SK-N-SH (cell line): Measurements from ENCODE around the gene ASXL2. TPM values are rescaled to one million over a fixed set of nuclear protein-coding genes. Genes with fewer than 3 reads are reported as not detected.
"Not testable (repeated sequence)": the region's sequence is repeated elsewhere in the genome, so short reads cannot be mapped to it uniquely, and the experiment has no call there.

Source experiments
- CTCF ChIA-PET: fragments of 300-600, 350-600 bp; formaldehyde crosslinking; extraction: SDS; loops from one replicate; lab custom pipeline; 2021; lab: Yijun Ruan, JAX
- POLR2A ChIA-PET: fragments of 350-600 bp; sonication (Branson Sonifier 250); formaldehyde crosslinking; extraction: SDS; loops from one replicate; lab custom pipeline; 2020; ENCODE audit warnings: antibody characterized with exemption, inconsistent platforms; lab: Yijun Ruan, JAX
- DNase-seq: peaks from one replicate; pipeline ENCODE4 v3.0.0; 2012
- H2AFZ ChIP-seq: fragments of 200-600 bp; sonication (generic); 2 replicates; pipeline ENCODE4 v1.8.1; 2016; ENCODE audit warnings: antibody characterized with exemption, mild to moderate bottlenecking, low read depth
- H3F3A ChIP-seq: fragments of 200-600 bp; sonication (generic); replicated peaks from 2 replicates; pipeline ENCODE3; 2016; ENCODE audit warnings: antibody characterized with exemption, mild to moderate bottlenecking; ENCODE audit not compliant: insufficient read depth
- H3K27ac ChIP-seq, 2 experiments: fragments of 200-500 bp in 1 of 2; fragments of 200-600 bp in 1 of 2; sonication (Bioruptor generic) in 1 of 2; sonication (generic), shearing (Covaris generic) in 1 of 2; 2 replicates each; pipeline versions ENCODE4 v1.5.1 to v1.6.1; 2014 to 2016; ENCODE audit warnings: low read depth in 2 of 2, inconsistent platforms in 1 of 2, low read length in 1 of 2, mild to moderate bottlenecking in 1 of 2, mixed read lengths in 1 of 2
- H3K27me3 ChIP-seq: fragments of 200-600 bp; sonication (generic), shearing (Covaris generic); 2 replicates; pipeline ENCODE4 v1.6.1; 2016; ENCODE audit warnings: mixed run types; ENCODE audit not compliant: insufficient read depth
- H3K36me3 ChIP-seq, 2 experiments: fragments of 200-500 bp in 1 of 2; fragments of 200-600 bp in 1 of 2; sonication (Bioruptor generic) in 1 of 2; sonication (generic) in 1 of 2; replicated peaks in 1 of 2; 2 replicates each; pipeline versions ENCODE3 to v1.5.1; 2014 to 2016; ENCODE audit warnings: low read length in 1 of 2, mild to moderate bottlenecking in 1 of 2; ENCODE audit not compliant: insufficient read depth in 2 of 2, control insufficient read depth in 1 of 2
- H3K4me1 ChIP-seq, 2 experiments: fragments of 200-500 bp in 1 of 2; fragments of 200-600 bp in 1 of 2; sonication (Bioruptor generic) in 1 of 2; sonication (generic), shearing (Covaris generic) in 1 of 2; 2 replicates each; pipeline versions ENCODE4 v1.5.1 to v1.6.1; 2014 to 2016; ENCODE audit warnings: low read depth in 1 of 2, low read length in 1 of 2, mixed run types in 1 of 2; ENCODE audit not compliant: insufficient read depth in 2 of 2, control insufficient read depth in 1 of 2
- H3K4me2 ChIP-seq: fragments of 200-600 bp; sonication (generic), shearing (Covaris generic); 2 replicates; pipeline ENCODE4 v1.6.1; 2017; ENCODE audit warnings: mixed run types
- H3K4me3 ChIP-seq, 2 experiments: fragments of 200-500 bp in 1 of 2; fragments of 200-600 bp in 1 of 2; sonication (Bioruptor generic) in 1 of 2; sonication (generic), shearing (Covaris generic) in 1 of 2; 2 replicates each; pipeline versions ENCODE4 v1.5.1 to v1.8.1; 2014 to 2016; ENCODE audit warnings: low read depth in 2 of 2, inconsistent platforms in 1 of 2, low read length in 1 of 2, mild to moderate bottlenecking in 1 of 2, mixed read lengths in 1 of 2, moderate library complexity in 1 of 2
- H3K79me2 ChIP-seq: fragments of 200-600 bp; sonication (generic); 2 replicates; pipeline ENCODE4 v1.8.1; 2017; ENCODE audit warnings: mild to moderate bottlenecking; ENCODE audit not compliant: insufficient read depth
- H3K9ac ChIP-seq: fragments of 200-600 bp; sonication (generic); 2 replicates; pipeline ENCODE4 v1.6.1; 2017; ENCODE audit warnings: mixed run types
- H3K9me2 ChIP-seq: fragments of 200-600 bp; sonication (generic); 2 replicates; pipeline ENCODE4 v1.6.1; 2017; ENCODE audit warnings: mixed run types
- H3K9me3 ChIP-seq: fragments of 200-600 bp; sonication (generic); 2 replicates; pipeline ENCODE4 v1.6.1; 2017; ENCODE audit warnings: mixed run types, mild to moderate bottlenecking, moderate library complexity
- H4K20me1 ChIP-seq: fragments of 200-600 bp; sonication (generic); 2 replicates; pipeline ENCODE4 v1.6.1; 2017; ENCODE audit warnings: mild to moderate bottlenecking, mixed run types; ENCODE audit not compliant: insufficient read depth
- CHD2 ChIP-seq: fragments of 150-350 bp; IDR thresholded peaks from 2 replicates; pipeline ENCODE4 v1.6.1; 2018; ENCODE audit warnings: low read length; ENCODE audit not compliant: partially characterized antibody
- ELF1 ChIP-seq: IDR thresholded peaks from 2 replicates; pipeline ENCODE4 v1.4.0; 2012
- EP300 ChIP-seq, 2 experiments: IDR thresholded peaks; 2 replicates each; pipeline versions ENCODE4 v1.4.0 to v1.6.1; 2012; ENCODE audit warnings: borderline replicate concordance in 1 of 2, low read depth in 1 of 2, low read length in 1 of 2
- FOXJ3 ChIP-seq: sonication (generic); formaldehyde crosslinking; IDR thresholded peaks from 2 replicates; pipeline ENCODE4 v1.5.1; 2020; ENCODE audit warnings: mild to moderate bottlenecking, missing genetic modification reagents
- GATA2 ChIP-seq: sonication (generic); formaldehyde crosslinking; IDR thresholded peaks from 2 replicates; pipeline ENCODE4 v1.5.0; 2020; ENCODE audit warnings: mild to moderate bottlenecking, missing genetic modification reagents
- MEF2A ChIP-seq: IDR thresholded peaks from 2 replicates; pipeline ENCODE4 v1.4.0; 2012; ENCODE audit warnings: low read depth, borderline replicate concordance
- MXI1 ChIP-seq: IDR thresholded peaks from 2 replicates; pipeline ENCODE4 v1.6.1; 2012; ENCODE audit warnings: mild to moderate bottlenecking, low read depth, low read length, improper control_type of control experiment
- NFIC ChIP-seq: IDR thresholded peaks from 2 replicates; pipeline ENCODE4 v1.4.0; 2012; ENCODE audit warnings: borderline replicate concordance
- RCOR1 ChIP-seq: fragments of 150-350 bp; IDR thresholded peaks from 2 replicates; pipeline ENCODE4 v1.6.1; 2017; ENCODE audit warnings: antibody characterized with exemption, low read length
- TEAD4 ChIP-seq: IDR thresholded peaks from 2 replicates; pipeline ENCODE4 v1.4.0; 2012; ENCODE audit warnings: mild to moderate bottlenecking, borderline replicate concordance; ENCODE audit not compliant: insufficient read depth
- USF2 ChIP-seq: fragments of 150-350 bp; IDR thresholded peaks from 2 replicates; pipeline ENCODE4 v1.6.1; 2017; ENCODE audit warnings: antibody characterized with exemption, low read length, low read depth, borderline replicate concordance
- YY1 ChIP-seq: IDR thresholded peaks from 2 replicates; pipeline ENCODE4 v1.4.0; 2012; ENCODE audit warnings: low read depth, mild to moderate bottlenecking
- WGBS: methylation state at CpG from one replicate; pipeline ENCODE4 v1.1.6; 2017; ENCODE audit warnings: low lambda C conversion rate; 5-methylcytosine and 5-hydroxymethylcytosine counted together
- polyA plus RNA-seq, 3 experiments: library from polyadenylated mRNA; depleted of rRNA; stranded (reverse); fragments of >200 nt; gene quantifications; 2 replicates each; pipeline ENCODE4 v1.2.3, GENCODE V29; 2012
- TF ChIP-seq, protein P1 (sequence below): IDR thresholded peaks from 2 replicates; pipeline ENCODE4 v1.6.1; 2012; ENCODE audit warnings: mild to moderate bottlenecking, low read depth, low read length, moderate library complexity
- TF ChIP-seq, protein P2 (sequence below): IDR thresholded peaks from 2 replicates; pipeline ENCODE4 v1.4.0; 2012; ENCODE audit warnings: low read depth, borderline replicate concordance
- TF ChIP-seq, protein P3 (sequence below): fragments of 200-600 bp; sonication (generic); IDR thresholded peaks from 2 replicates; pipeline ENCODE4 v1.6.1; 2017; ENCODE audit warnings: antibody characterized with exemption, mild to moderate bottlenecking, moderate library complexity
- TF ChIP-seq, protein P4 (sequence below): fragments of 150-350 bp; IDR thresholded peaks from 2 replicates; pipeline ENCODE4 v1.6.1; 2016; ENCODE audit warnings: mild to moderate bottlenecking, low read depth, low read length

Gene ASXL2
- polyA plus RNA-seq, 1 of the 3 experiments (the other 2 are of a cell fraction) = 4.8 TPM

DNA sequence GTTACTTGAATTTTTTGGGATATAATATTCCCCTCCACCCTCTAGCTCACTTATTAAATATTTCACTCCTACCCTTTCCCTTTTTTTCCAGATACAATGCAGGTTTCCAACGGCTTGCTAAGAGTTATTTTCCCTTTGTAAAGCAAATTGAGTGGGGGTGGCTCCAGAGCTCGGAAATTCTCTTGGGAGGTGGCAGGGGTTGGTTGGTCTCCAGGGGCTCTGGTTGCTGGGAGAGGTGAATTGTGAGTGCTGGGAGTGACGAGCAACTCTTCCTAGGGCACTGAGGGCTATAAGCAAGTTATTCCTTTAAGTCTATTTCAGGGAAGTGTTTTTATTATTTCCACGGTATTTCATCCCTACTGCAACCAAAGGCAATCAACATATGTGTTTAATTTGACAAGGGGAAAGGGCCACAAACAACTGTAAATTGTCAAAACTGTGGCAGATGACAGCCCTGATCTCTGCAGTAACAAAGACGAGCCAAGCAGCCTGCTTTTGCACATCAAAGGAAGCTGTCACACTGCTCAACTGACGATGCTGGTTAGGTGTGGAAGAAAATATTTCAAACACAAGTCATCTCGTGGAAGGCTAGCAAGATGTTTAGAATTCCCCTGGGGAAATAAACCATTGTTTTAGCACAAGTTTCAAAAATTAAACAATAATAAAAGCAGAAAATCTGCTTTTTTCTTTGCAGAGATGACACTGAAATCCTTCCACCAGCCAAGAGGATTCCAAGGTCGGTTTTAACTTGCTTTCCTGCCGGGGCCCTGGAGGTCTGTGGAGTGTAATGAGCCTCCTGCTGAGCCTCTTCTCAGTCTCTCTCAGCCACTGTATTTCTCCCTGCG lies 34.8 kb upstream of the ASXL2 start (continued):
- TF ChIP-seq, protein P1, sequence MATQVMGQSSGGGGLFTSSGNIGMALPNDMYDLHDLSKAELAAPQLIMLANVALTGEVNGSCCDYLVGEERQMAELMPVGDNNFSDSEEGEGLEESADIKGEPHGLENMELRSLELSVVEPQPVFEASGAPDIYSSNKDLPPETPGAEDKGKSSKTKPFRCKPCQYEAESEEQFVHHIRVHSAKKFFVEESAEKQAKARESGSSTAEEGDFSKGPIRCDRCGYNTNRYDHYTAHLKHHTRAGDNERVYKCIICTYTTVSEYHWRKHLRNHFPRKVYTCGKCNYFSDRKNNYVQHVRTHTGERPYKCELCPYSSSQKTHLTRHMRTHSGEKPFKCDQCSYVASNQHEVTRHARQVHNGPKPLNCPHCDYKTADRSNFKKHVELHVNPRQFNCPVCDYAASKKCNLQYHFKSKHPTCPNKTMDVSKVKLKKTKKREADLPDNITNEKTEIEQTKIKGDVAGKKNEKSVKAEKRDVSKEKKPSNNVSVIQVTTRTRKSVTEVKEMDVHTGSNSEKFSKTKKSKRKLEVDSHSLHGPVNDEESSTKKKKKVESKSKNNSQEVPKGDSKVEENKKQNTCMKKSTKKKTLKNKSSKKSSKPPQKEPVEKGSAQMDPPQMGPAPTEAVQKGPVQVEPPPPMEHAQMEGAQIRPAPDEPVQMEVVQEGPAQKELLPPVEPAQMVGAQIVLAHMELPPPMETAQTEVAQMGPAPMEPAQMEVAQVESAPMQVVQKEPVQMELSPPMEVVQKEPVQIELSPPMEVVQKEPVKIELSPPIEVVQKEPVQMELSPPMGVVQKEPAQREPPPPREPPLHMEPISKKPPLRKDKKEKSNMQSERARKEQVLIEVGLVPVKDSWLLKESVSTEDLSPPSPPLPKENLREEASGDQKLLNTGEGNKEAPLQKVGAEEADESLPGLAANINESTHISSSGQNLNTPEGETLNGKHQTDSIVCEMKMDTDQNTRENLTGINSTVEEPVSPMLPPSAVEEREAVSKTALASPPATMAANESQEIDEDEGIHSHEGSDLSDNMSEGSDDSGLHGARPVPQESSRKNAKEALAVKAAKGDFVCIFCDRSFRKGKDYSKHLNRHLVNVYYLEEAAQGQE = no peak
- TF ChIP-seq, protein P2, sequence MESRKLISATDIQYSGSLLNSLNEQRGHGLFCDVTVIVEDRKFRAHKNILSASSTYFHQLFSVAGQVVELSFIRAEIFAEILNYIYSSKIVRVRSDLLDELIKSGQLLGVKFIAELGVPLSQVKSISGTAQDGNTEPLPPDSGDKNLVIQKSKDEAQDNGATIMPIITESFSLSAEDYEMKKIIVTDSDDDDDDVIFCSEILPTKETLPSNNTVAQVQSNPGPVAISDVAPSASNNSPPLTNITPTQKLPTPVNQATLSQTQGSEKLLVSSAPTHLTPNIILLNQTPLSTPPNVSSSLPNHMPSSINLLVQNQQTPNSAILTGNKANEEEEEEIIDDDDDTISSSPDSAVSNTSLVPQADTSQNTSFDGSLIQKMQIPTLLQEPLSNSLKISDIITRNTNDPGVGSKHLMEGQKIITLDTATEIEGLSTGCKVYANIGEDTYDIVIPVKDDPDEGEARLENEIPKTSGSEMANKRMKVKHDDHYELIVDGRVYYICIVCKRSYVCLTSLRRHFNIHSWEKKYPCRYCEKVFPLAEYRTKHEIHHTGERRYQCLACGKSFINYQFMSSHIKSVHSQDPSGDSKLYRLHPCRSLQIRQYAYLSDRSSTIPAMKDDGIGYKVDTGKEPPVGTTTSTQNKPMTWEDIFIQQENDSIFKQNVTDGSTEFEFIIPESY = no peak
- TF ChIP-seq, protein P3, sequence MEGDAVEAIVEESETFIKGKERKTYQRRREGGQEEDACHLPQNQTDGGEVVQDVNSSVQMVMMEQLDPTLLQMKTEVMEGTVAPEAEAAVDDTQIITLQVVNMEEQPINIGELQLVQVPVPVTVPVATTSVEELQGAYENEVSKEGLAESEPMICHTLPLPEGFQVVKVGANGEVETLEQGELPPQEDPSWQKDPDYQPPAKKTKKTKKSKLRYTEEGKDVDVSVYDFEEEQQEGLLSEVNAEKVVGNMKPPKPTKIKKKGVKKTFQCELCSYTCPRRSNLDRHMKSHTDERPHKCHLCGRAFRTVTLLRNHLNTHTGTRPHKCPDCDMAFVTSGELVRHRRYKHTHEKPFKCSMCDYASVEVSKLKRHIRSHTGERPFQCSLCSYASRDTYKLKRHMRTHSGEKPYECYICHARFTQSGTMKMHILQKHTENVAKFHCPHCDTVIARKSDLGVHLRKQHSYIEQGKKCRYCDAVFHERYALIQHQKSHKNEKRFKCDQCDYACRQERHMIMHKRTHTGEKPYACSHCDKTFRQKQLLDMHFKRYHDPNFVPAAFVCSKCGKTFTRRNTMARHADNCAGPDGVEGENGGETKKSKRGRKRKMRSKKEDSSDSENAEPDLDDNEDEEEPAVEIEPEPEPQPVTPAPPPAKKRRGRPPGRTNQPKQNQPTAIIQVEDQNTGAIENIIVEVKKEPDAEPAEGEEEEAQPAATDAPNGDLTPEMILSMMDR = no peak
- TF ChIP-seq FOXJ3 (CRISPR knock-in tag) = no peak
- TF ChIP-seq YY1 = no peak
- TF ChIP-seq EP300 (IDR thresholded peaks at IDR 0.05; ENCODE audit: borderline replicate concordance in 1 of 2, low read depth in 1 of 2, low read length in 1 of 2) = no peak
- no peak for TF ChIP-seq TEAD4
- TF ChIP-seq NFIC = no peak
- no peak for TF ChIP-seq USF2
- no peak for TF ChIP-seq CHD2
- no peak for TF ChIP-seq MEF2A
- TF ChIP-seq RCOR1 = no peak
- peak; percentile 61; the same call in 1 of the 2 replicates for TF ChIP-seq MXI1
- peak; percentile 25; the same call in 1 of the 2 replicates for TF ChIP-seq GATA2 (CRISPR knock-in tag)
- TF ChIP-seq, protein P4, sequence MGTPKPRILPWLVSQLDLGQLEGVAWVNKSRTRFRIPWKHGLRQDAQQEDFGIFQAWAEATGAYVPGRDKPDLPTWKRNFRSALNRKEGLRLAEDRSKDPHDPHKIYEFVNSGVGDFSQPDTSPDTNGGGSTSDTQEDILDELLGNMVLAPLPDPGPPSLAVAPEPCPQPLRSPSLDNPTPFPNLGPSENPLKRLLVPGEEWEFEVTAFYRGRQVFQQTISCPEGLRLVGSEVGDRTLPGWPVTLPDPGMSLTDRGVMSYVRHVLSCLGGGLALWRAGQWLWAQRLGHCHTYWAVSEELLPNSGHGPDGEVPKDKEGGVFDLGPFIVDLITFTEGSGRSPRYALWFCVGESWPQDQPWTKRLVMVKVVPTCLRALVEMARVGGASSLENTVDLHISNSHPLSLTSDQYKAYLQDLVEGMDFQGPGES = no peak
- no peak for TF ChIP-seq ELF1

GRCh38 chr2:25909574-25909973 lies 31.3 kb upstream of the ASXL2 start:
- H2AFZ ChIP-seq, H3K9me3 ChIP-seq, DNase-seq, H4K20me1 ChIP-seq, H3K9ac ChIP-seq, H3K27ac ChIP-seq, H3K4me2 ChIP-seq, H3K79me2 ChIP-seq, H3K4me3 ChIP-seq, H3K9me2 ChIP-seq, POLR2A ChIA-PET, H3K36me3 ChIP-seq, H3F3A ChIP-seq, H3K27me3 ChIP-seq: not testable (repeated sequence)
- peaks cover 7 to 11% of the 10 kb centered on the region in 2 experiments; a peak in 2 of 4 replicates for H3K4me1 ChIP-seq
- CTCF ChIA-PET = interaction anchor here (0.9 to 1.9 kb wide), 2 partner anchors 14 to 57 kb away, joined by 3 to 11 read pairs; no protein-coding TSS in a partner anchor
- 71% methylated on average over 2 of the region's 5 CpGs for WGBS
